NK-92 treated with Interleukin-12 subunit alpha and Interleukin-12 subunit beta, amount 100 ng/mL, for 24 hours (cell line): ENCODE results near the gene CYB5R3.

Experiments used
- DNase-seq: peaks from one replicate; lab custom pipeline; 2025; lab: John Stamatoyannopoulos, UW

Gene CYB5R3

GRCh38 chr22:42645341-42645937 lies 3.8 kb downstream of the CYB5R3 start:
- no peak for DNase-seq

- DNase-seq, result no peak
Observed at GRCh38 chr22:42644422-42645340, 4.5 kb downstream of the CYB5R3 start.

- DNase-seq, result no peak
Observed at GRCh38 chr22:42643634-42644421, 5.4 kb downstream of the CYB5R3 start.

- no peak for DNase-seq
Observed at GRCh38 chr22:42642806-42643633, 6.2 kb downstream of the CYB5R3 start.

GRCh38 chr22:42641801-42642413 lies 7.3 kb downstream of the CYB5R3 start:
- no peak for DNase-seq

GRCh38 chr22:42639541-42640241 lies 9.5 kb downstream of the CYB5R3 start:
- no peak for DNase-seq

- no peak for DNase-seq
Observed at GRCh38 chr22:42637555-42637954, 11.6 kb downstream of the CYB5R3 start.

GRCh38 chr22:42636506-42636905 lies 12.7 kb downstream of the CYB5R3 start:
- DNase-seq, result no peak

- DNase-seq, result no peak
Observed at GRCh38 chr22:42635531-42635930, 13.7 kb downstream of the CYB5R3 start.

- DNase-seq, result no peak
Observed at GRCh38 chr22:42633013-42633412, 16.2 kb downstream of the CYB5R3 start.

GRCh38 chr22:42632096-42632495 lies 17.1 kb downstream of the CYB5R3 start:
- no peak for DNase-seq

GRCh38 chr22:42630901-42631602 lies 18.1 kb downstream of the CYB5R3 start:
- no peak for DNase-seq

GRCh38 chr22:42630211-42630610 lies 19.0 kb downstream of the CYB5R3 start:
- DNase-seq, result no peak

GRCh38 chr22:42627981-42628380 lies 21.2 kb downstream of the CYB5R3 start:
- no peak for DNase-seq

- DNase-seq, result no peak
Observed at GRCh38 chr22:42626951-42627625, 22.1 kb downstream of the CYB5R3 start.

GRCh38 chr22:42626431-42626830 lies 22.8 kb downstream of the CYB5R3 start:
- DNase-seq, result no peak

- no peak for DNase-seq
Observed at GRCh38 chr22:42625416-42625815, 23.8 kb downstream of the CYB5R3 start.

GRCh38 chr22:42624551-42625106 lies 24.6 kb downstream of the CYB5R3 start:
- DNase-seq, result no peak
